Stimulated activated naive CD8-positive, alpha-beta T cell treated with anti-CD3 and anti-CD28 coated beads, Interleukin-15, Interleukin-2, amounts not matched to agents 100 ng/mL and 50 ng/mL, for 24 hours (primary cell): ENCODE results near the gene AIFM3.
"Not testable (repeated sequence)": the region's sequence is repeated elsewhere in the genome, so short reads cannot be mapped to it uniquely, and the experiment has no call there.

Source experiments
- H3K27ac Mint-ChIP-seq: one replicate; pipeline ENCODE4 v1.8.0; 2021; ENCODE audit warnings: mild to moderate bottlenecking, mixed read lengths
- H3K27me3 Mint-ChIP-seq: one replicate; pipeline ENCODE4 v1.8.0; 2021; ENCODE audit warnings: mixed read lengths
- H3K36me3 Mint-ChIP-seq: one replicate; pipeline ENCODE4 v1.8.0; 2021; ENCODE audit warnings: low read depth, mixed read lengths
- H3K4me1 Mint-ChIP-seq: one replicate; pipeline ENCODE4 v1.8.0; 2021; ENCODE audit warnings: low read depth, mixed read lengths
- H3K4me3 Mint-ChIP-seq: one replicate; pipeline ENCODE4 v1.8.0; 2021; ENCODE audit warnings: mild to moderate bottlenecking, mixed read lengths
- H3K9me3 Mint-ChIP-seq: one replicate; pipeline ENCODE4 v1.8.0; 2021; ENCODE audit warnings: mixed read lengths

Gene AIFM3

DNA sequence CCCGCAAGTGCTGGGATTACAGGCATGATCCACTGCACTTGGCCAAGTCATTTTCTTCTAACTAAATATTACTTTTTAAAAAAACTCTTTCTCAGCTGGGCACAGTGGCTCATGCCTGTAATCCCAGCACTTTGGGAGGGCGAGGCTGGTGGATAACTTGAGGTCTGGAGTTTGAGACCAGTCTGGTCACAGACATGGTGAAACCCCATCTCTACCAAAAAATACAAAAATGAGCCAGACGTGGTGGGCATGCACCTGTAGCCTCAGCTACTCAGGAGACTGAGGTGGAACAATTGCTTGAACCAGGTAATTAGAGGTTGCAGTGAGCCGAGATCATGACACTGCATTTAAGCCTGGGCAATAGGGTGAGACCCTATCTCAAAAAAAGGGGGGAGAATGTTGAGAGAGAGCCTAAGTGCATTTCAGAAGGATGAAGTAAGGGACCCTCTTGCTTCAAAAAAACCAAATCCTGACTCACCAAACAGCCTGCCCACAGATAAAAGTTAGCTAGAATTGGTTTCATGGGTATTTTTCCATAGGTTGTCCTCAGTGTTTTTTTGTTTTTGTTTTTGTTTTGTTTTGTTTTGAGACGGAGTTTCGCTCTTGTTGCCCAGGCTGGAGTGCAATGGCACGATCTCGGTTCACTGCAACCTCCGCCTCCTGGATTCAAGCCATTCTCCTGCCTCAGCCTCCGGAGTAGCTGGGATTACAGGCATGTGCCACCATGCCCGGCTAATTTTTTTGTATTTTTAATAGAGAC is 31.1 kb upstream of the AIFM3 start:
- H3K27ac Mint-ChIP-seq, result peak overlapping the region; percentile 55
- not testable (repeated sequence) for H3K27me3 Mint-ChIP-seq, H3K9me3 Mint-ChIP-seq, H3K4me3 Mint-ChIP-seq
- peaks cover 76% of the 10 kb centered on the region for H3K4me1 Mint-ChIP-seq
- peaks cover 73% of the 10 kb centered on the region for H3K36me3 Mint-ChIP-seq

DNA sequence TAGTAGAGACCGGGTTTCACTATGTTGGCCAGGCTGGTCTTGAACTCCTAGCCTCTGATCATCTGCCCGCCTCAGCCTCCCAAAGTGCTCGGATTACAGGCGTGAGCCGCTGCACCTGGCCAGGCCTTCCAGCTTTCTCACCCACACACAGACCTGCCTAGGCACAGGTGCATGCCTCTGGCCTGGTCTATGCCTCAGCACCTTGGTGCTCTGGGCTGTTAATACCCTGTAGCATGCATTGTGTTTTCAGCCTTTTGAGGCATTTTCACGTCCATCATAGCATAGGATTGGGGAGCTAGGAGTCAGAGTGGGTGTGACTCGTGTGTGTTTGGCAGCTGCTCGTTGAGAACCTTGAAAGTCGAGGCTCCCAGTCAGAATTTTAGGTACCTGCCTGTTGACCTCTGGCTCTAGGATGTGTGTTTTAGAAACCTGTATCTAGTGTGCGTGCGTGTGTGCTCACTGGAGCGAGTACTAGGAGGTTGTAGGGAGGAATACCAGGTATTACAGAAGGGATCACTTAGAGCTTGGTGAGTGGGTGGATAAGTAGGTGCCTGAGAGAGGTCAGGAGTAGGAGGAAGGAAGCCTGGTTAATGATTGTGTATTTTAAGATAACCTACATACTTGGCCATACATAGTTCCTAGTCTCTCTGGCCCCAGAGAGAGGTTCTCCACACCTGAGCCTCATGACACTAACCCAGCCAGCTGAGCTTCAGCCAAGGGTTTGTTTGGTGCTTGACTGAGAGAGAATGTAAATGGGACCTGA is 29.8 kb upstream of the AIFM3 start:
- Mint-ChIP-seq H3K36me3 (peaks cover 81% of the 10 kb centered on the region), H3K4me1 (peaks cover 78% of the 10 kb centered on the region), H3K27me3 (no peaks in the 10 kb centered on the region), H3K27ac (peak overlapping the region; percentile 31), H3K4me3 (peak overlapping the region; percentile 19), H3K9me3 (no peaks in the 10 kb centered on the region)

DNA sequence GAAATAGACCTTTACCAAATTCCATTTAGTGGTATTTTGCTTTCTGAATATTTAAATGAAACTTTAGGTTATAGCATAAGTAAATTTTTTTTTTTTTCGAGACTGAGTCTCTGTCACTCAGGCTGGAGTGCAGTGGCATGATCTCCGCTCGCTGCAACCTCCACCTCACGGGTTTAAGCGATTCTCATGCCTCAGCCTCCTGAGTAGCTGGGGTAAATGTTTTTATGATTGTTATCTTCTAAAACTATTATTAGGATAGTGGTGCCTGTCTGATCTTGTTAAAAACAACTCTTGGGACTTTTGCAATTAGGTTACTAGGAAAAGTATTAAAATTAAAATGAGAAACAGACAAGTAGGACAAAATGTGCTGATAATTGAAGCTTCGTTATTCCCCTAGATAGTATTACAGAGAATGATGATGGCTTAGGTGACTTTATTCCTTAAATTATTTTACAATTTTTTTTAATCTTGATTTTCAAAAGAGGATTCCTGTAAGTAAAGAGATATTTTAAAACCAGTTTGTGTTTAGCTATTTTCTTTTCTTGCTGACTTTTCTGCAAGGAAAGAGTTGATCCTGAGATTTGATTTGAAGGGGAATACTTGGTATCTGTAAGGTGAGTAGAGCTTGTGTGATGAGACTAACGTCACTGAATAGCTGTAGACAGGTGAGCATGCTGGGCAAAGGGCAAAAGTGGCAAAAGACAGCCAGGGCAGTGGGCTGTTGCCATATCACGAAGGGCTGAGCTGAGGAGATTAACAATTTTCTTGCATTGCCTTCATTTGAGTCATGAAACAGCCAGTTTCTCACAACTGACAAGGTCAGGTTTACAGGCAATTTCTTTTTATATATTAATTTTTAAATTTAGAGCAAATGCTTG is 29.0 kb upstream of the AIFM3 start:
- peaks cover 83% of the 10 kb centered on the region for H3K36me3 Mint-ChIP-seq
- H3K4me3 Mint-ChIP-seq, result no peak overlapping the region
- no peak overlapping the region for H3K27ac Mint-ChIP-seq

DNA sequence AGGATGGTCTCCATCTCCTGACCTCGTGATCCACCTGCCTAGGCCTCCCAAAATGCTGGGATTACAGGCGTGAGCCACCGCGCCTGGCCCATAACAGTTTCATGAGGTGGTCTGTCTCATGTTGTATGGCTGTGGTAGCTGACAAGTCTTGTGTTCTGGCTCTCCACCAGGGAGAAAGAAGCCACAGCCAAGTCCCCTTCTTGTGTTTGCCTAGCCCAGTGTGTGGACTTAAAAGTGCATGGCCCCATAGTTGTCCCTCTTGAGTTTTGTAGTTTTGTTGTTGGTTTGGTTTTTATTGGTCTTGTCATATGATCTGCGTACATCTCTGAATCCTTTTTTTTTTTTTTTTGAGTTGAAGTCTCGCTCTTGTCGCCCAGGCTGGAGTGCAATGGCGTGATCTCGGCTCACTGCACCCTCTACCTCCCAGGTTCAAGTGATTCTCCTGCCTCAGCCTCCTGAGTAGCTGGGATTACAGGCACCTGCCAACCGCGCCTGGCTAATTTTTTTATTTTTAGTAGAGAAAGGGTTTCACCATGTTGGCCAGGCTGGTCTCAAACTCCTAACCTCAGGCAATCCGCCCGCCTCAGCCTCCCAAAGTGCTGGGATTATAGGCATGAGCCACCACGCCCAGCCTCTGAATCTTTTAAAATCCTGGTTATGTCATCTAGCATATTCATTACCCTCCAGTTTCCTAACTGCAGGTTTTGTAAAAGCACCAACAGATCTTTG is 27.4 kb upstream of the AIFM3 start:
- not testable (repeated sequence) for H3K4me3 Mint-ChIP-seq, H3K27me3 Mint-ChIP-seq, H3K27ac Mint-ChIP-seq, H3K9me3 Mint-ChIP-seq
- peaks cover 83% of the 10 kb centered on the region for H3K4me1 Mint-ChIP-seq
- peaks cover 80% of the 10 kb centered on the region for H3K36me3 Mint-ChIP-seq

More for the DNA sequence above, 29.0 kb upstream of the AIFM3 start:
- H3K9me3 Mint-ChIP-seq, result no peaks in the 10 kb centered on the region
- no peaks in the 10 kb centered on the region for H3K27me3 Mint-ChIP-seq
- peaks cover 84% of the 10 kb centered on the region for H3K4me1 Mint-ChIP-seq

DNA sequence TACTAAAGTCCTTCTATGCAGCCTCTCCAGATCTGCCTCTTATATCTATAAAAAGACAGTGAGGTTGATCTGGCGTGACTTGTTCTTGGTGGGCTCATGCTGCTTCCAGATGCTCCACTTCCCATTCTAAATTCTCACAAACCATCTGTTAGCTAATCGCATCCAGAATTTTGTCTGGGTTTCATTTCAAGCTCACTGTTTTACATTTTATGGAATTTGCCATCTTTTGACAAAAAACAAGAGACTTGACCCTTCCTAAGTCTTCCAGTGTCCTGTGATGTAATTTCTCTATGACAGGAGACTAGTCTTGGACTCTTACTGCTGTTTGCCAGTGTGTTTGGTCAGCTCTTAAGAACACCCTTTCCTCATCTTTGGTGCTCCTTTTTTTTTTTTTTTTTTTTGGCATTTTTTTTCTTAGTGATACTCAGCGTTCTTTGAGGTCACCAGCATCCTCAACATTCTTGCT is 26.8 kb upstream of the AIFM3 start:
- no peaks in the 10 kb centered on the region for H3K27me3 Mint-ChIP-seq
- peaks cover 76% of the 10 kb centered on the region for H3K36me3 Mint-ChIP-seq
- H3K27ac Mint-ChIP-seq, result no peak overlapping the region
- H3K4me3 Mint-ChIP-seq, result no peak overlapping the region
- no peaks in the 10 kb centered on the region for H3K9me3 Mint-ChIP-seq
- peaks cover 81% of the 10 kb centered on the region for H3K4me1 Mint-ChIP-seq

DNA sequence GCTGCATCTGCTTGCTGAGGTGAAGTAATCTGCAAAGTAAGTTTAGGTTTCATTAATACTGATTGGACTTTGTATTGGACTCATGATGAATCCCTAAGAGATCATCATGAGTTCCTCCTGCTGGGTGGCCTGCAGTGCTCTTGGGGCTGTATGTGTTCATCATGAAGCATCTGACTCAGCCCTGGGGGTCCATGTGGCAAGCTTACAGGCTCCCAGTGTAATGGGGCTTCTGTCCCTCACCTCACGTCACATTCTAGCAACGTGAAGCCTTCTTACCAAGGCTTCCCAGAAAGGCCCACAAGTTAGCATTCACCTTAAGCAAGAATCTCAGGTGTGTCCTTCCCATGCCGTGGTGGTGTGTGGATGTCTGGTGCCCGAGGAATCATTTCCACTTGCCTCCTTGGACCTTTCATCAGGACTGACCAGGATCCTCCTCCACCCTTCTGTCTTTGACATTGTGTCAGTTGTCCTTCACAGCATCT is 26.1 kb upstream of the AIFM3 start:
- H3K36me3 Mint-ChIP-seq, result peaks cover 80% of the 10 kb centered on the region
- no peaks in the 10 kb centered on the region for H3K9me3 Mint-ChIP-seq
- H3K27ac Mint-ChIP-seq, result no peak overlapping the region
- H3K4me1 Mint-ChIP-seq, result peaks cover 83% of the 10 kb centered on the region
- no peaks in the 10 kb centered on the region for H3K27me3 Mint-ChIP-seq
- no peak overlapping the region for H3K4me3 Mint-ChIP-seq

DNA sequence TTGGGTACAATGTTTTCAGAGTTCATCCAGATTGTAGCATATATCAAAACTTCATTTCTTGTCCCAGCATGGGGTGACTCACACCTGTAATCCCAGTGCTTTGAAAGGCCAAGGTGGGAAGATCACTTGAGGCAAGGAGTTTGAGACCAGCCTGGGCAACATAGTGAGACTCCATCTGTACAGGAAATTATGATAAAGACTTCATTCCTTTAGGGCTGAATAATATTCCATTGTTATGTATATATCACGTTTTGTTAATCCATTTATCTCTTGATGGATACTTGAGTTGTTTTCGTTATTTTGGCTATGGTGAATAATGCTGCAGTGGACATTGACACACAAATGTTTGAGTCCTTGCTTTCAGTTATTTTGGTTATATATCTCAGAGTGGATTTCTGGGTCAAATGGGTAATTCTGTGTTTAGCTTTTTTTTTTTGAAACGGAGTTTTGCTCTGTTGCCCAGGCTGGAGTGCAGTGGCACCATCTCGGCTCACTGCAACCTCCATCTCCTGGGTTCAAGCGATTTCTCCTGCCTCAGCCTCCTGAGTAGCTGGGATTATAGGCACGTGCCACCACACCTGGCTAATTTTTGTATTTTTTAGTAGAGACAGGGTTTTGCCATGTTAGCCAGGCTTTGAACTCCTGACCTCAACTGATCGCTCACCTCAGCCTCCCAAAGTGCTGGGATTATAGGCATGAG is 24.7 kb upstream of the AIFM3 start:
- not testable (repeated sequence) for H3K27ac Mint-ChIP-seq, H3K9me3 Mint-ChIP-seq, H3K4me3 Mint-ChIP-seq, H3K27me3 Mint-ChIP-seq
- peaks cover 72% of the 10 kb centered on the region for H3K36me3 Mint-ChIP-seq
- H3K4me1 Mint-ChIP-seq, result peaks cover 84% of the 10 kb centered on the region

DNA sequence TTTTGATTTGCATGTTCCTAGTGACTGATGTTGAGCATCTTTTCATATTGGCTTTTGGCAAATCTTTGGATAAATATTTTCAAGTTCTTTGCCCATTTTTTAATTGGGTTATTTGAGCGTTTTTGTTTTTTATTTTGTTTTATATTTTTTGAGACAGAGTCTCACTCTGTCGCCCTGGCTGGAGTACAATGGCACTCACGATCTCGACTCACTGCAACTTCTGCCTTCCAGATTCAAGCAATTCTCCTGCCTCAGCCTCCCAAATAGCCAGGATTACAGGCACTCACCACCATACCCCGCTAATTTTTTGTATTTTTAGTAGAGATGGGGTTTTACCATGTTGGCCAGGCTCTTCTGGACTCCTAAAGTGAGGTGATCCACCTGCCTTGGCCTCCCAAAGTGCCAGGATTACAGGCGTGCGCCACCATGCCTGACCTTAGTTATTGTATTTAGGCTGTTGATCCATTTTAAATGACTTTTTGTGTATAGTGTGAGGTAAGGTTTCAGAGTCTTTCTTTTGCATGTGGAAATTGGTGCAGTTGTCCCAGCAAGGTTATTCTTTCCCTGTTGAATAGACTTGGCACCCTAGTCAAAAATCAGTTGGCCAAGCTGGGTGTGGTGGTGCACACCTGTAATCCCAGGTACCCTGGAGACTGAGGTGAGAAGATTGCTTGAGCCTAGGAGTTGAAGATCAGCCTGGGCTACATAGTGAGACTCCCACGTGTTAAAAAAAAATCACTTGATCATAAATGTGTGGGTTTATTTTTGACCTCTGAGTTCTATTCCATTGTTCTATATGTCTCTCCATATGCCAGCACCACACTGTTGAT is 23.7 kb upstream of the AIFM3 start:
- Mint-ChIP-seq H3K27ac (no peak overlapping the region), H3K4me3 (no peak overlapping the region), H3K9me3 (no peaks in the 10 kb centered on the region), H3K4me1 (peaks cover 82% of the 10 kb centered on the region), H3K27me3 (no peaks in the 10 kb centered on the region), H3K36me3 (peaks cover 69% of the 10 kb centered on the region)

DNA sequence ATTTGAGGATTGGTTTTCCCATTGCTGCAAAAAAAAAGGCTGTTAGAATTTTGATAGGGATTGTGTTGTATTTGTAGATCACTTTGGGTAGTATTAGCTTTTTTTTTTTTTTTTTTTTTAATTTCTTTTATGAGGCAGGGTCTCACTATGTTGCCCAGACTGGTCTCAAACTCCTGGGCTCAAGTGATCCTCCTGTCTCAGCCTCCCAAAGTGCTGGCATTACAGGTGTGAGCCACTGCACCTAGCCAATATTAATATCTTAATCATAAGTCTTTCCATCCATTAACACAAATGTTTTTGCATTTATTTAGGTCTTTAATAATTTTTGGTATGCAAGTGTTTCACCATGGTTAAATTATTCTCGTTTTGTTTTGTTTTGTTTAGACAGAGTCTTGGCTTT is 23.0 kb upstream of the AIFM3 start:
- H3K9me3 Mint-ChIP-seq, result no peaks in the 10 kb centered on the region
- H3K27ac Mint-ChIP-seq, result no peak overlapping the region
- H3K4me1 Mint-ChIP-seq, result peaks cover 80% of the 10 kb centered on the region
- H3K4me3 Mint-ChIP-seq, result no peak overlapping the region
- peaks cover 62% of the 10 kb centered on the region for H3K36me3 Mint-ChIP-seq
- H3K27me3 Mint-ChIP-seq, result no peaks in the 10 kb centered on the region

DNA sequence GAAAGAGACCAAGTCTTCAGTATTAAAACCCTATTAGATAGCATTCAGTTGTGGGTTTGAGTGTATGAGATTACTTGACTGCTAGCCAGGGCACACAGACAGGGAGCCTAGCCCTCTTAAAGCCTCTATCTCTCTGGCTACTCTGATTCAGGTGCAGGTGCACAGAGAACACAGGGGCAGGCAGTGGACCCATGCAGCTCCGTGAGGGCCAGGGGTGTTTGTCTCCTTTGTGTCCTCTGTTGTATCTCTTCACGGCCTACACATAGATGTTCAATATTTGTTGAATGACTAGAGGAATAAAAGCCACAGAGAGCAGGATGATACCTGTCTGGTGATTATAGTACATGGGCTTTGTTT is 21.5 kb upstream of the AIFM3 start:
- H3K36me3 Mint-ChIP-seq, result peaks cover 61% of the 10 kb centered on the region
- no peak overlapping the region for H3K27ac Mint-ChIP-seq

DNA sequence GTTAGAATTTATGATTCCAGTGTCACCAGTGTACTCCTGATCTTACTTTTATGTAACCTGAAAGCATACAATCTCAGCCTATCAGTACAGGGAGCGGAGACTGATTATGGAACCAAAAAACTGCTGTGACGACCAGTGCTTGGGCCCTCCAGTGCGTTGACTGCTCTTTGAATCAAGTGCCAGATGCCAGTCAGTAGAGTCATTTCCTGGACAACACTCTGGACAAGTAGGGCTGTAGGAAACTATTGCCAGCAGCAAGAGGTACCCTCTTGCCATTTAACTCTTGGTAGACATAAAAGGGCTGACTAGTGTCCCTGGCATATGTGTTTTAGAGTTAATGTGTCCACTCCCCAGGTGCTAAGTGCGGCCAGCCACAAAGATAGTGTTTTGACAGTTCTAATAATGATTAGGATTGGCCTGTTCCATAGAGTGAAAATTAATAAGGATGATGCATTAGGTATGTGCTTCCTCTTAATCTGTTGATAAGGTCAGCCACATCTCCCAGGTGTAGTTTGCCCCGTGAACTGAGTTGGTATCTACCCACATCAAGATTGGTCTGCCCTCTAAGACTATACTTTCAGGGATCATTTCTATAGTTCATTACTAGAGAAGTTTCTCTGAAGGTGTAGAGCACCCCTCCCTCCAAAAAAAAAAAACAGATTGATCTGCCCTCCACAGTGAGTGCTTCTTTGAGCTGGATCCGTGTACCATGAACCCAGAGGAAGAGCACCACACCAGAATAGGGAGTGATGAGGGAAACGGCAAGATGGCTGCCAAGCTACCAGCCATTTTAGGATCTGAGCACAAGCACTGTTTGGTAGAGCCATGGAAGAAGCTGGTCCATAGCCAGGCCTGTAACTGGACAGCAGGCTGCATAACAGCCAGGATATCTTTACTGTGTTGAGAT is 20.7 kb upstream of the AIFM3 start:
- H3K27me3 Mint-ChIP-seq, result no peaks in the 10 kb centered on the region
- peaks cover 58% of the 10 kb centered on the region for H3K36me3 Mint-ChIP-seq
- no peaks in the 10 kb centered on the region for H3K9me3 Mint-ChIP-seq
- H3K27ac Mint-ChIP-seq, result peak overlapping the region; percentile 49
- peaks cover 59% of the 10 kb centered on the region for H3K4me1 Mint-ChIP-seq
- H3K4me3 Mint-ChIP-seq, result no peak overlapping the region

More for the DNA sequence above, 21.5 kb upstream of the AIFM3 start:
- Mint-ChIP-seq H3K4me1 (peaks cover 66% of the 10 kb centered on the region), H3K9me3 (no peaks in the 10 kb centered on the region), H3K27me3 (no peaks in the 10 kb centered on the region), H3K4me3 (no peak overlapping the region)

DNA sequence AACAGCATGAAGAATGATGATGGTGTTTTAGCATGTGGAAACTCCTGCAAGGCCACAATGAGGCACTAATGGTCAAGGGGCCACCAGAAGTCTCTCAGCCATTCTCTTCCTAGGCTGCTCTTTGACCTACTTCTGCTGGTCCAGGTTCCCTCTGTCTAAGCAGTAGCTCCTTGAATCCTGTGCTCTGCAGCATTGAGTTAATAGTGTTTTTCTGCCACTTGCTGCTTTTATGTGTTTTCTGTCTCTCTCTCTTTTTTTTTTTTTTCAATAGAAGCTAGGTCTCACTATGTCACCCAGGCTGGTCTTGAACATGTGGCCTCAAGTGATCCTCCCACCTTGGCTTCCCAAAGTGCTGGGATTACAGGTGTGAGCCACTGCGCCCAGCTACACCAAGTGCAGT is 20.1 kb upstream of the AIFM3 start:
- no peak overlapping the region for H3K4me3 Mint-ChIP-seq
- H3K4me1 Mint-ChIP-seq, result peaks cover 55% of the 10 kb centered on the region
- H3K36me3 Mint-ChIP-seq, result peaks cover 61% of the 10 kb centered on the region
- no peaks in the 10 kb centered on the region for H3K9me3 Mint-ChIP-seq
- no peak overlapping the region for H3K27ac Mint-ChIP-seq
- no peaks in the 10 kb centered on the region for H3K27me3 Mint-ChIP-seq
